ENCODE data around the gene TSTD1.

DNA sequence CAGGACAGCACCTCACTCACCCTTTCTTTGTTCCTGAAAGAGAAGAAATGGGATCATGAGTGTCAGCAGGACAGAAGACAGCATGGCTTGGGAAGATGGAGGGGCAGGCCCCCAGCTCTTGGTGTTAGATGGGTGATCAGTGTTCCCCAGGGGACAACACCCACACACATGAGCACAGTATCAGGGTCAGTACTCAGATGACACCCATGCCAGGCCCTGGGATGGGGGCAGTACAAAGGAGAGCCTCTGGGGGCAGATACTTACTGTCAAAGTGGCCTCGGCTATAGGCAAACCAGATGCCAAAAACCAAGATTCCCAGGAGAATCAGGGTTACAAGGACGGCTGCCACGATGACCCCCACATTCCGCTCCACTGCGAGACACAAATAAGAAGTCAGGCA is 39.4 kb downstream of the TSTD1 start:
- TF ChIP-seq, protein P1, sequence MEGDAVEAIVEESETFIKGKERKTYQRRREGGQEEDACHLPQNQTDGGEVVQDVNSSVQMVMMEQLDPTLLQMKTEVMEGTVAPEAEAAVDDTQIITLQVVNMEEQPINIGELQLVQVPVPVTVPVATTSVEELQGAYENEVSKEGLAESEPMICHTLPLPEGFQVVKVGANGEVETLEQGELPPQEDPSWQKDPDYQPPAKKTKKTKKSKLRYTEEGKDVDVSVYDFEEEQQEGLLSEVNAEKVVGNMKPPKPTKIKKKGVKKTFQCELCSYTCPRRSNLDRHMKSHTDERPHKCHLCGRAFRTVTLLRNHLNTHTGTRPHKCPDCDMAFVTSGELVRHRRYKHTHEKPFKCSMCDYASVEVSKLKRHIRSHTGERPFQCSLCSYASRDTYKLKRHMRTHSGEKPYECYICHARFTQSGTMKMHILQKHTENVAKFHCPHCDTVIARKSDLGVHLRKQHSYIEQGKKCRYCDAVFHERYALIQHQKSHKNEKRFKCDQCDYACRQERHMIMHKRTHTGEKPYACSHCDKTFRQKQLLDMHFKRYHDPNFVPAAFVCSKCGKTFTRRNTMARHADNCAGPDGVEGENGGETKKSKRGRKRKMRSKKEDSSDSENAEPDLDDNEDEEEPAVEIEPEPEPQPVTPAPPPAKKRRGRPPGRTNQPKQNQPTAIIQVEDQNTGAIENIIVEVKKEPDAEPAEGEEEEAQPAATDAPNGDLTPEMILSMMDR (IDR thresholded peaks at IDR 0.05), result no peak
- TF ChIP-seq POLR2A (IDR thresholded peaks at IDR 0.05), result no peak

Measured in Peyer's patch (tissue), 4 donors.